Neural cell (in vitro differentiated cells): ENCODE data around the gene DBP.

Experiments
- EP300 ChIP-seq: fragments of 450-650 bp; conservative IDR thresholded peaks from 2 replicates; pipeline ENCODE4 v1.6.1; 2014; ENCODE audit warnings: antibody characterized with exemption, mild to moderate bottlenecking, moderate library complexity; ENCODE audit not compliant: poor library complexity, severe bottlenecking
- EZH2 ChIP-seq: fragments of 200-600, 300-800 bp; shearing (Covaris generic), sonication (generic); IDR thresholded peaks from 2 replicates; pipeline ENCODE4 v1.6.1; 2014; ENCODE audit warnings: antibody characterized with exemption, low read length, borderline replicate concordance, mild to moderate bottlenecking; ENCODE audit not compliant: insufficient read depth, poor library complexity, severe bottlenecking
- TF ChIP-seq, protein P1 (sequence below): fragments of 450-650 bp; IDR thresholded peaks from 2 replicates; pipeline ENCODE4 v1.5.1; 2014; ENCODE audit warnings: antibody characterized with exemption, mild to moderate bottlenecking, moderate library complexity; ENCODE audit not compliant: poor library complexity, severe bottlenecking

DNA sequence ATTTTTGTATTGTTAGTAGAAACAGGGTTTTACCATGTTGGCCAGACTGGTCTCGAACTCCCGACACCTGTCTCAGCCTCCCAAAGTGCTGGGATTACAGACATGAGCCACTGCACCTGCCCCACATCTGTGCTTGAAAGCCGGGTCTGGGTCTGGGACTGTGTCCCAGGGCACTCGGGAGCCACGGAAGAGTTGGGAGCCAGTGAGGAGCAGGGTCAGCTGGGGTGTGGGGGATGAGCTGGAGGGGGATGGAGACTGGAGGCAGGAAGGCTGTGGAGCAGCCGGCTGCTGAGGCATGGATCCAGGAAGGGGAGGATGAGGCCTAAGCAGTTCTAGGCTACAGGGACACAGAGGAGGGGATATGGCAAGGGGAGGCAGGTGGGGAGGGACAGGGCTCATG is 41.3 kb downstream of the DBP start:
- TF ChIP-seq, protein P1, sequence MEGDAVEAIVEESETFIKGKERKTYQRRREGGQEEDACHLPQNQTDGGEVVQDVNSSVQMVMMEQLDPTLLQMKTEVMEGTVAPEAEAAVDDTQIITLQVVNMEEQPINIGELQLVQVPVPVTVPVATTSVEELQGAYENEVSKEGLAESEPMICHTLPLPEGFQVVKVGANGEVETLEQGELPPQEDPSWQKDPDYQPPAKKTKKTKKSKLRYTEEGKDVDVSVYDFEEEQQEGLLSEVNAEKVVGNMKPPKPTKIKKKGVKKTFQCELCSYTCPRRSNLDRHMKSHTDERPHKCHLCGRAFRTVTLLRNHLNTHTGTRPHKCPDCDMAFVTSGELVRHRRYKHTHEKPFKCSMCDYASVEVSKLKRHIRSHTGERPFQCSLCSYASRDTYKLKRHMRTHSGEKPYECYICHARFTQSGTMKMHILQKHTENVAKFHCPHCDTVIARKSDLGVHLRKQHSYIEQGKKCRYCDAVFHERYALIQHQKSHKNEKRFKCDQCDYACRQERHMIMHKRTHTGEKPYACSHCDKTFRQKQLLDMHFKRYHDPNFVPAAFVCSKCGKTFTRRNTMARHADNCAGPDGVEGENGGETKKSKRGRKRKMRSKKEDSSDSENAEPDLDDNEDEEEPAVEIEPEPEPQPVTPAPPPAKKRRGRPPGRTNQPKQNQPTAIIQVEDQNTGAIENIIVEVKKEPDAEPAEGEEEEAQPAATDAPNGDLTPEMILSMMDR = no peak
- TF ChIP-seq EZH2 = no peak
- TF ChIP-seq EP300 = no peak
